Measurements from ENCODE around the gene WWOX.

The WWOX gene

DNA sequence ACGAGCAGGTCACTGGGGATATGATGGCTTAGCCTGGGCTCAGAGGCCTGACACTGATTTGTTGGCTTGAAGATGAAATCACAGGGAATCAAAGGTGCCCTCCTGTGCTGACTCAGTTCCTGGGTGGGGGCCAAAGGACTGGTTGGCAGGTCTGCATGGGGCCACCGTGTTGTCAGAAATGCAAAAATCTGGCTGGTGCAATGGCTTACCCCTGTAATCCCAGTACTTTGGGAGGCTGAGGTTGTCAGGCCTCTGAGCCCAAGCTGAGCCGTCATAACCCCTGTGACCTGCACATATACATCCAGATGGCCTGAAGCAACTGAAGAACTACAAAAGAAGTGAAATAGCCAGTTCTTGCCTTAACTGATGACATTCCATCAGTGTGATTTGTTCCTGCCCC is 314.2 kb downstream of the WWOX start:
- no peak for DNase-seq

DNA sequence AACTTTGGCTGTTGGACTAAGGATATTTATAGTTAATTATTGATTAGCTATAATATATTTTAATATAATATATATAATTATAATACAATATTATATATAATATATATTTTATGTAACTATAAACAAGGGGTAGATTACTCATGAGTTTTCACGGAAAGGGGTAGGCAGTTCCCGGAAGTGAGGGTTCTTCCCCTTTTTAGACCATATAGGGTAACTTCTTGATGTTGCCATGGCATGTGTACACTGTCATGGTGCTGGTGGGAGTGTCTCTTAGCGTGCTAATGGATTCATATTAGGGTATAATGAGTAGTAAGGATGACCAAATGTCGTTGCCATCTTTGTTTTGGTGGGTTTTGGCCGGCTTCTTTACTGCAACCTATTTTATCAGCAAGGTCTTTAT is 315.6 kb downstream of the WWOX start:
- no peak for DNase-seq

DNA sequence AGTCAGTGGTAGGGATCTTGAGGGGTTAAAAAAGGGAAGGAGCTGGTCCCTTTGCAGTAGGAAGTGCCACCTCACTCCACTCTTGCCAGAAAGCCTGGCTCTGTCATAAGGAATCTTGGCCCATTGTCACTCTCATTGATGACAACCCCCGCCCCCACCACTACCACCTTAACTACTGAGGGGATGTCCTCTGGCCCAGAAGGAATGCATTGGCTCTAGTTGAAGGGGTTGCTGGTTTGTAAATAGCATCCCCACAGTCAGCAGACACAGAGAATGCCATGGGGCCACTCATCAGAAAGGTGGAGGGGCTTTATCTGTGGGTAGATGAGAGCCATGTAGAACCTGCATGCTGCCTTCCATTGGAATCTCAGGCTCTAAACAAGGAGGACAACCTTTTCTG is 316.2 kb downstream of the WWOX start:
- DNase-seq, result no peak

DNA sequence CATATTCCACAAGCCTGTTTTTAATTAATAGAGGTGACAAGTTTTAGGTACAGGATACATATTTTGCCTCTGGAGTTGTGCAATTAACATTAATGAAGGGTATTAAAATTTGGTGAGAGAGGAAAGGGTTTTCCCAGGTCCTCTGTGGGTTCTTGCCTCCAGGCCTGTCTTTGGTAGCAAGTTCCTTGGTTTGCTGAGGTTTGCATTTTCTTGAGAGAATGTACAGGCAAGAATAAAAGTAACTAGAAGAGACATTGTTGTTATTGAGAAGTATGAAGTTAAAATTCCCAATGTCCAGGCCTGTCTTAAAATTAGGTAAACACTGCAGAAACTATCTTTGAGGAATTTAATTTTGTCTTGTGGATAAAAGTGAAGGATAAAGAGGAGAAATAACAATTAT is 316.9 kb downstream of the WWOX start:
- DNase-seq, result no peak

DNA sequence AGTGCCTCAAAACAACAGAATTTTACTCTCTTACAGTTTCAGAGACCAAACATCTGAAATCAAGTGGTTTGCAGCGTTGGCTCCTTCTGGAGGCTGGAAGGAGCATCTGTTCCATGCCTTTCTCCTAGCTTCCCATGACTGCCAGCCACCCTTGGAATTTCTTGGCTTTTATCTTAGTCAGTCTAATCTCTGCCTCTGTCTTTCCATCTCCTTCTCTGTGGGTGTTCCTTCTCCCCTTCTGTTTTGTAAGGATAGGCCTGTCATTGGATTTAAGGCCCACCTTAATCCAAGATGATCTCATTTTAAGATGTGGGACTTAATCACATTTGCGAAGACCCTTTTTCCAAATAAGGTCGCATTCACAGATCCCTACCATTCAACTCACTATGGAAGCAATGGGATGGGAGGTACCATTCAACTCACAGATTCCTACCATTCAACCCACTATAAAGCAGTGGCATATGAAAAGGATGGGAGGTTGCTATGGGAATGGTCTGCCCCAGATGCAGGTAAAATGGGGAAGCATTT is 321.8 kb downstream of the WWOX start:
- DNase-seq, result no peak

DNA sequence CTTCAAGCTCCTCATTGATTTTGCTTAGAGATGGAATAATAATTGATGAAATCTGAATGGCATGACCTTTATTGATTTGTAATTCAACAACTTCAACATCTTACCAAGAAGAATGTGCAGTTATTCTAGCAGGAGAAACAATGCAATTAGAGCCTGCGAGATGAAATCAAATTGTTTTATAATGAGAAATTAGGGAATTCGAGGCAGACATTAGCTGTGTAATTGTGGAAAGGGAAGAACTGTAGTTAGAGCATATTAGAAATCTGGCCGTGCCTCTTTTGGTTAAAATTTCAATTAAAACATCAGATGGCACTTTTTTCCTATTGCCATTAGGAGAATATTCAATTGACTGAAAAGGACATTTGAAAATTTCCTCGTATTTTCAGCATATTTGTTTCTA is 325.8 kb downstream of the WWOX start:
- DNase-seq, result no peak

DNA sequence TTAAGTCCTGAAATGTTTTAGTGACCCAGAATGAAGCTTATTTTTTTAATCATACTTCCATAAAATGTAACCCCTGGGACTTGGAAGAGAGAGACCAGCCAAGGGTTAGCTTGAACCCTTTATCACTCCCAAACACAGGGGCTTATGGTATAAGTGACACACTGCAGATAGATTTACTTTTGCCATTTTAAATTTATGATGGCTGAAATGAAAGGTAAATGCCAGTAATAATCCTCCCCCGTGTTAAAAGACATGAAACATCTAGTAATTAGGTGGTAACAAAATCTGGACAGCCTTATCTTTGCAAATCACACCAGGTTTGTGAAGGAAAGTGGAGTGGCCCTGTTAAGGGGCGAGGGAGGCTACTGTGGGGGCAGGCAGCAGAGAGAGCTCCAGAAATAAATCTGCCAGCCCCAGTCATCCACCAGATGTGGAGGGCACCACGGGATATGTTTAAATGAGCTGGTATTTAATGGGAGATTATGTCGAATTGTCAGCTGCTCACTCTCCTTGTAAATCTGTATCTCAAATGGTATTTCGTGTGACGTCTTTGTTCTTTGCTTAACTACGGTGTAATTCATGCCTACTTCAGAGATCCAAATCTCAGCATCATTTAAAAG is 326.5 kb downstream of the WWOX start:
- DNase-seq, result no peak

DNA sequence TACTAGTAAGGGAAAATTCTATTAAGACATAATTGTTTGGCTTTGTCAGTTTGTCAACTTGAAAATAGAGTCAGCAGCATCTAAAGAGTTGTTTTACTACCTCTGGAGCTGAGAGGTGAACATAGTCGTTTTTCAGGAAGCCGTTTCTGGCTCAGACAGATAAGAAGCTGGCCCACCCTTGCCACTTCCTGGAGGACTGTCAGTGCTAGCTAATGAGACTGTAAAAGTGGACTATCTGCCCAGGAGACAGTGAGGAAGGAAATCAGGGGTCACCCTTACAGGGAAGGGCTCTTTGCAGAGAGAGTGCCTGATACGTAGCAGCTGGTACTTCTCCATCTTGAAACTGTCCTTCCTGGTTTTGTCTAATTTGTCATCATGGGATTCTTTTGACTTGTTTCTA is 328.7 kb downstream of the WWOX start:
- DNase-seq, result no peak

DNA sequence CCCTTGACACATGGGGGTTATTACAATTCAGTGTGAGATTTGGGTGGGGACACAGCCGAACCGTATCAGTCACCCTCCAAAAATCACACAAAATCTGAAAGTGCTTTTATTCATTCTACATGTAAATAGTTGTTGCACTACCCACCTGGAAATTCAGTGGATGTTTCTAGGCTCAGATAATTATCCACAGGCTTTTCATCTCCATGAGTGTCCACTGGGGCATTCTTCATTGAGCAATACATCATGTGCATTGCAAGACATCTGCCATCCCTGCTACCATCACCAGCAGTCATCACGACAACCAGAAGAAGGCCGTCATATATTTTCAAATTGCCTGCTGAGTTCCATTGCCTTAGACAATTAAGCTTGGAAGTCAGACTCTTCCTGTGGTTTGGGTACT is 330.8 kb downstream of the WWOX start:
- DNase-seq, result no peak

DNA sequence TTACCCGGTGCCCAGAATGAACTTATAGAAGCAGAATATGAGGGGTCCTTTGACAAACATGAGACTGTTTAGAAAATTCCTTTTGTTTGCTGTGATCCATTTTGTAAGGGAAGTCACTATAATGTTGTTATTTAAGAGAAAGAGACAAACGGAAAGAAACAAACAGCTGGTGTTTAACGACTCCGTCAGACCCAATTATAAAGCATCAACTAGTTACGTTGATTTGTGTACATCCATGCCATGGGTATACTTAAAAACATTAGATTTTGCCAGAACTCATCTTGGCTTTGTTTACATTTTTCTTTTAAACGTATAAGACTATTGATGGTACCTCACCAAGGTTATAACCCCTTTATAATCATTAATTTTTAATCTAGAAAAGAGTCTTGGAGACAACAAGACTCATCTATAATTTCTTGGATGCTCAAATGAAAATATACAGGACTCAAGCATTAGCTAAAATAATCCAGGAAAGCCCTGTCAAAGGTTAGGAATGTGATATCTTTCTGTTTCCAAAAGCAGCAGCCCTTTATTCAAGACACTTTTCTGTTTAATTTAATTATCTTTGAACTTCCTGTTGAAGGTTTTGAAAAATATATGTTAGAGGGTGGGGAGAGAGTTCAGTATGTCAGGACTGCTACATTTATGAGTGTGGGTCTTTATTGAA is 331.7 kb downstream of the WWOX start:
- DNase-seq, result no peak

DNA sequence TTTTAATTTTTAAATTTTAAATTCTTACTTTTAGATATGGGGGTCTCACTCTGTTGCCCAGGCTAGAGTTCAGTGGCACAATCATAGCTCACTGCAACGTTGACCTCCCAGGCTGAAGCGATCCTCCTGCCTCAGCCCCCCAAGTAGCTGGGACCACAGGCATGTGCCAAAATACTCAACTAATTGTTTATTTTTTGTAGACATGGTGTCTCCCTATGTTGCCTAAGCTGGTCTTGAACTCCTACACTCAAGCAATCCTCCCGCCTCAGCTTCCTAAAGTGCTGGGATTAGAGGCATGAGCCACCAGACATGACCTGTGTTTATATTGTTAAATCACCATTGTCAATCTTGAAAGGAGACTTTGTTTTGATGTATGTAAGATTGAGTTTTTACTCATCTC is 332.2 kb downstream of the WWOX start:
- no peak for DNase-seq

DNA sequence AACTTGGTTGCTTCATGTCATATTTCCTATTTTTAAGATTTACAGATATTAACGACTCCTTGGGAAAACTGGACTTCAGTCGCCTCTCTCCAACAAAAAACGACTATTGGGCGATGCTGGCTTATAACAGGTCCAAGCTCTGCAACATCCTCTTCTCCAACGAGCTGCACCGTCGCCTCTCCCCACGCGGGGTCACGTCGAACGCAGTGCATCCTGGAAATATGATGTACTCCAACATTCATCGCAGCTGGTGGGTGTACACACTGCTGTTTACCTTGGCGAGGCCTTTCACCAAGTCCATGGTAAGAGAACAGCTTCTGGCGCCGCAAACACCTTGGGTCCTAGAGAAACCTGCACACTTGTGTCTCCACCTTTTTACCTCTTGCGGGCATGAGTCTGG is 333.0 kb downstream of the WWOX start:
- no peak for DNase-seq

DNA sequence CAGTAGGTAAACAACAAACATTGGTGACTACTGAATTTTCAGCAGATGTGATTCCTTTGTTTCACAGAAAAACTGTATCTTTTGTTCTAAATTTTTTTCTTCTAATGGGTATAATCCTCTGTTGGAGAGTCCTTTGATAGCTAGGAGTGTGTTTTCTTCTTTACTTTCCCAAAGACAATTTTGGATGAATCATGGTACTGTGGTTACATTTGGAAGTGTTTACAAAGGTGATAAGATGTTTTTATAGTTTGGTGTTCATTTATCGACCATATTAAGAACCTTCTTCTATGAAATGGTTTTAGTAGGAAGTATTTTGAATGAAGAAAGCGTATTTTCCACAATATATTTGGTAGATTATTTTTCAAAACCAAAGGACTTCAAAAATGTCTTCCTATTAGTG is 333.7 kb downstream of the WWOX start:
- no peak for DNase-seq

DNA sequence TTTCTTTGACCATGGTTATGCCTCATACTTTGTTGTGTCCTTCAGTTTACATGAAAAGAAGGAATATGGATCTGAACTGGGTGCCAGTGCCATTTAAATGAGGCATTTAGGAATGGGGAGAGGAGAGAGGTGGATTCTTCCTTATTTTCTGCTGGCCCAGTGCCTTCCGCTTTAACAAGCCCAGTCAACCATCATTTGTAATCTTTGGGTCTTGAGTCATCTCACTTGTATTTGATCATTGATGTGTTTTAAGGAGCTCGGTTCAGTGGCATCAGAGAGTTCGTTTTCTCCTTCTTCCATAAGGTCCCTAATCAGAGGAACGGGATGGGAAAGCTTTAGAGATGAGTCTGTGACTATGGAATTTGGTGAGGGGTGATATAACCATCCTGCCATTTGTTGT is 334.9 kb downstream of the WWOX start:
- no peak for DNase-seq

DNA sequence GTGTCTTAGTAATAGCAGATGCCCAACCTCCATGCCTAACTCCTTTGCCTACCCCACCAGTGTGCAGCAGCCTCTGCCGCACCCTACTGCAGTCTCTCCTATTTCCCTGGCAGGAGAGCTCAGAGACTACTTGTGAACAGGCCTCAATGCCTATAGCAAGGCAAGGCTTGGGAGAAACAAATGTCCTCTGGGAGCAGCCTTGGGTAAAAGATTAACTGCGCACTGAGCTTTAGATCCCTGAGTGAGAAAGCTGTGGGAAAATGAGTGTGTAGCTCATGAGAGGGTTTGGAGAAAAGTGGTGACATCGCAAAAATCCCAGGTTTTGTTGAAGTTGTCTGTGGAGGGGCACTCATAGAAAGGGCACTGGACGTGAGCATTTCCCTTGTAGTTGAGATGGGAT is 335.8 kb downstream of the WWOX start:
- no peak for DNase-seq

DNA sequence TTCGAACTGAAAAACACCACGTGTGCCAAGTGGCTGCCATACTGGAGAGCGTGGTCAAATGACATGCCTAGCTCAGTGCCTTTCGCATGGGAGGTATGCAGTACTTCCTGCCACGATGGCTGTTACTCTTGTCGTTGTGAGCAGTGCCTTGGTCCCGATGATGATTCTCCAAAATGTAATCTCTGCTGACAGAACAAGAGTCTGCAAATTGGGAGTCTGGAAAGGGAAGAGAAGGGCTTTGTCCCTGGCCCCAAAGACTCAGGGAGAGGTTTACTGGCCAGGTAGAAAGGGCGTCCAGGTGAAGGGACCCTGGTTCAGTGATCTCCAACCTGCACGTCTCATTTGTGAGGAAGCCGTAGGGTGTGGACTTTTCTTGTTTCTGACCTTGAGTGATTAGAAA is 336.6 kb downstream of the WWOX start:
- no peak for DNase-seq

DNA sequence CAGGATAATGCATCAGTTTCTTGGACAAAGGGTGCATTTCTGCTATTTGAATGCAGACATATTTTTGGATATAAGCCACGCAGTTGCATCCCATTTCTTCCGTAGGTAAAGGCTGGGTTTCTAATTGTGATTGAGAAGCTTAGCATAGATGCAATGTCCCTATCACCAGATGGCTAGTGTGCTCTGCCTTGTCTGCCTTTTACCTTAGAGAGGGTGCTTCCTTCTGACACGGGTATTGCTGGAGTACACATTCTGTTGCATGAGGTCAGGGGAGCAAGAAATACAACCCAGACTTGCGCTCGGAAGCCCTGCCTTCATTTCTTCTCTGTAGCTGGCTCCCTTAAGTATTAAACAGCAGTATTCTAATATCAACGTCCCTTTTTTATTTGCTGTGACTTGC is 337.4 kb downstream of the WWOX start:
- no peak for DNase-seq

DNA sequence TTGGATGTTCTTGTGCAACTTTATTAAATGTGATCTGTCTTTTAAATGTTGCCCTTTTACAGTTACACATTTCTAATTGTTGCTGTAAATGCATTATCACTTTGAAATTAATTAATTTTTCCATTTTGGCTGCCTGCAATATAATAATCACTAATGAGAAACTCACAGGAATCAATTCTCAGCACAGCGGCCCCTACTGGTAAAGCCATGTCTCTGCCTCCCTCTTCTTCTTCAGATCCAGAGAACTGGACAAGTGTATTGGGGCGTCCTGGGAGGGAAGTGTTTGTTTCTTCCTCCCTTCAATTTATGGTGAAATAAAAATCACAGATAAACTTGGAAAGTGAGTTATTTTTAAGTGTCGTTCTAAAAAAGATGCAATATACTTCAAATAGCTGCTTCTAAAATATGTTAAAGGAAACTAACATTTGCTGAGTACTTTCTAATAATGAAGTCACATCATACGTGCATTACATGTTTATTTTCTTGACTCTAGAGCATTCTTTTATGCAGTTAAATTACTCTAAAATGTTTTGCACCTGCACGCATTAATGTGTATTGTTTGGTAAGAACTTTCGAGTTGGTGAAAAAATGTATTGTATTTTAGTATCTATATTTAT is 338.0 kb downstream of the WWOX start:
- no peak for DNase-seq

DNA sequence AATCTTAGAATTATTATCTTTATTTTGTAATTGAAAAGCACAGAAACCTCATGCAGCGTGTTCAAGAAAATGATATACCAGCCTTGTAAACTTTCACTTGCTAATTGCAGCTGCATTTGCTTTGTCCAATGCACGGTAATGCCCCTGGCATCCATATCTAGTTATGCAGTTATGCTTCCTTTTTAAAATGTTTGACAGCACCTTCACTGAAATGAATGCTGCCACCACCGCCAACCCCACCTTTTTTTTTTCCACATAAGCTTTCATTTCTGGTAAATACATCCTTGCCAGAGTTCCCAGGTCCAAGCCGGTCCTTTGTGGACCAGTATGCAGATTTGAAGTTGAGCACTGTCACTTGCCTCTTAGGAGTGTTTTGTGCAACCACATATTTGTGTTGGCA is 338.8 kb downstream of the WWOX start:
- DNase-seq, result no peak

DNA sequence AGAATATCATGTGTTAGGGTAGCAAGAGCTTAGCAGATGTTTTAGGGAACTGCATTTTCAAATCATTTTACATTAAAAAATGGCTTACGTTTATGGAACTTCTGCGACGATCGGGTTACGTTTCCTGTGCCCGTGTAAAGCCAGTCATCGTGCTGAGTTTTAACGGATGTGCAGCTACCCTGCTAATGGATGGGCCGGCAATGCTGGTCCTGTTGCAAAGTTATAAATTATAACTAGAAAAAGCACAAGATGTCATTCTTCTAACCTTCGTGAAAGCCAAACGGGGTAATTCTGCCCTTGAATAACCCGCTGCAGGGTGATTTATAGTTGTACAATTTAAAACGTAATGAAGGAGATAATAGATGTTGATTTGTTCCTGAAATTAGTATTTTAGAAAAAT is 339.2 kb downstream of the WWOX start:
- DNase-seq, result no peak

DNA sequence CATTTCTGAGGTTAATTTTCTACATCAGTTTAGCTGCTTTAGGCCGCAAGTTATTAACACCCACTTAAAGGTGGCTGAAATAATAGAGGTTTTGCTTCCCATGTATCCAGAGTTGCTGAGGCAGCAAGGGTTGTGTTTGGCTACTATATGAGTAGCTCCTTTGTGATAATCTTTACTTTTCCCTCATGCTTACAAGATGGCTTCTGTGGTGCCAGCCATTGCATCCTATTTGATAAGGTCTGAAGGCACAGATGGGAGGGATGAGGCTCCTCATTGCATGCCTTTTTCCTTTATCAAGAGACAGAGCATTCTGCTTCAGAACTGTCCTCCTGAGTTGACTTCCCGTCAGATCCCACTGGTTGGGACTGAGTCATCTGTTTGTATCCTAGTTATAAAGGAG is 340.2 kb downstream of the WWOX start:
- DNase-seq, result no peak

DNA sequence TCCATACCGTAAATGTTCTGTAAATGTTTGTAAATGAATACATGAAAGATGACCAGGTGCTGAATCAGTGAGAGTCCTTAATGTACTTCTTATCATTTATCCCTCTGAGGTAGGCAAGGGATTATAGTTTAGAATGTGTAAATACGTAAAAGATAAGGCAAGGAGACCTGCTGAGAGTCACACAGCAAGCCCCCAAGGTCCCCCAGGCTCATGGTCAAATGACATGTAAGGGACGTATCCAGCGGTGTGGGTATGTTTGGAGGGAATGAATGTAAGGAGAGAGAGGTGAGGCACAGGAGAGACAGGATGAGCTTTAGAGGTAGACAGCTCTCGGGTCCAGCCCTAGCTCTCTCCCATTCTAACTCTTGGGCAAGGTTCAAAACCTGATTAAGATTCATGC is 341.8 kb downstream of the WWOX start:
- no peak for DNase-seq

DNA sequence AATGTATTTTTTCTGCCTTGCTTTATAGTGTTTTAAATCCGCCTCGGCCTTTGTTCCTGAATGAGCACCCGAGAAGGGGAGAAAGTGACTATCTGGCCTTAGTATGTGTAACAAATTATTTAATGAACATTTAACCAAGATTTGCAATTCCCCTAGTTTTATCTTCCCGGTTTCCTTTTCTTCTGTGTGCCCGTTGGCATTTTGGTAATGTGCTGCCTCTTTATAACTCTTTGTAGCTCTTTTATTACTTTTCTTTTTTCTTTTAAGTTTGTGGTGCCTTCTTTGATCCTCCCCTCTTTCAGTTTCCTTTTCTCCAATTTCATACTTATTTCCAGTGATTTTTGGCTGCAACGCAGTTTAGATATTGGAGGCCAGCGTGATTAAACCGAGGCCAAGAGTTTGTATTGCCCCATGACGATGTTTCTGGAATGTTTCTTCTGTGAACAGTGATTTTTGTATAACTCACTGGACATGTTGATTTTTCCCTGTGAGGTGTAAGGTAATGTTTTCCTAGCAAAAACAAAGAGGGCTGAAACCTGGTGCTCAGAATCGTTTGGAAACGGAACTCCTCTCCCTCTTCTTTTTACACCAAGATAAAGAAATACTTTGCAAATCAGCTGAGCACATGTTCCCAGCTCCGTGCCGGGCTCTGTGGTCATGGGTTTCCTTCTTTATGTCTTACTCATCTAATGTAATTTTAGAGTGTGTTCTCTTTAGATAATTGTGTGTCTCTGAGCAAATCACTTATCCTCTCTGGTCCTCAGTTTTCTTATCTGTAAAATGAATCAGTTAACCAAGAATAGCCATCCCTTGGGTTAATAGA is 344.3 kb downstream of the WWOX start:
- DNase-seq, result no peak

DNA sequence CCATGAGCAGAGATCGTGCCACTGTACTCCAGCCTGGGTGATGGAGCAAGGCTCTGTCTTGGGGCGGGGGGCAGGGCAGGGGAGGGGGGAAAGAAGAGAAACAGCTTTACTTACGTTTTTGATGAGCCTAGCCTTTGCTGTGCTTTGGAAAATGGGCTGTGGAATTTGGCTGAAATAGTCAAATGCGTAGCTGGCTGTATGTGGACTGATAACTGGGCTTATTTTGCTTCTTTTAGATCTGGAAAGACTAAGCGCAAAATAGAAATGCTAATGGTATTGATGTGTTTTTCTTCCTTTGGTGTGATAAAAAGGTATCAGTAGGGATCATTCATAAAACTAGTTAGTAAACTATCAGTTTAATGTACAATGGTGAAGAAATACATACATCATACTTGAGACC is 346.4 kb downstream of the WWOX start:
- DNase-seq, result no peak
